Astrocyte of the spinal cord (primary cell): ENCODE results near the gene PRKG1.

Experiments used
- DNase-seq: peaks from one replicate; pipeline ENCODE4 v3.0.0; 2011; ENCODE audit warnings: low read depth, low spot score
- H3K4me3 ChIP-seq: 2 replicates; pipeline ENCODE4 v1.5.1; 2011; ENCODE audit warnings: low read depth, mild to moderate bottlenecking, low read length, moderate library complexity
- CTCF ChIP-seq: IDR thresholded peaks from 2 replicates; pipeline ENCODE4 v1.5.1; 2012; ENCODE audit warnings: low read depth, mild to moderate bottlenecking, low read length, inconsistent platforms
- in situ Hi-C: cut with HindIII; loops from 2 replicates; pipeline ENCODE4 v1.10.0; 2017; ENCODE audit warnings: low sequenced_read_pairs

PRKG1 gene

GRCh38 chr10:51231754-51232153 is 157.5 kb downstream of the PRKG1 start:
- no peak for DNase-seq
- in situ Hi-C loops, result no loop called here
- TF ChIP-seq CTCF, result no peak
- no peak overlapping the region for H3K4me3 ChIP-seq

- DNase-seq, result no peak
Observed at GRCh38 chr10:51233337-51234100, 159.2 kb downstream of the PRKG1 start.

GRCh38 chr10:51235865-51236264 is 161.6 kb downstream of the PRKG1 start:
- in situ Hi-C loops, result no loop called here
- DNase-seq, result no peak
- no peak for TF ChIP-seq CTCF
- H3K4me3 ChIP-seq, result no peak overlapping the region

More at GRCh38 chr10:51233337-51234100, 159.2 kb downstream of the PRKG1 start:
- H3K4me3 ChIP-seq, result no peak overlapping the region
- no peak for TF ChIP-seq CTCF
- in situ Hi-C loops, result no loop called here

- H3K4me3 ChIP-seq, result no peak overlapping the region
- no peak for DNase-seq
- in situ Hi-C loops, result no loop called here
- TF ChIP-seq CTCF, result no peak
Observed at GRCh38 chr10:51239006-51239405, 164.7 kb downstream of the PRKG1 start.

- no peak overlapping the region for H3K4me3 ChIP-seq
- no peak for DNase-seq
- no peak for TF ChIP-seq CTCF
- in situ Hi-C loops, result no loop called here
Observed at GRCh38 chr10:51241461-51241860, 167.2 kb downstream of the PRKG1 start.

GRCh38 chr10:51242393-51242792 is 168.1 kb downstream of the PRKG1 start:
- no peak for TF ChIP-seq CTCF
- DNase-seq, result no peak
- in situ Hi-C loops, result no loop called here
- no peak overlapping the region for H3K4me3 ChIP-seq
